ENCODE measurements around the gene CHRNB2. TPM values are rescaled to one million over a fixed set of nuclear protein-coding genes. Genes with fewer than 3 reads are reported as not detected.

CHRNB2 gene
- total and polyA plus RNA-seq, 9 of the 15 experiments (the other 6 are each of a cell fraction or from before 2014, with no cell fraction given): 0.01 TPM; not detected in 8

- TF ChIP-seq ATF3 (IDR thresholded peaks at IDR 0.05): peak; percentile 77
- no peak; the same call in 1 of the 2 replicates for TF ChIP-seq ATF3 (CRISPR knock-in tag; conservative IDR thresholded peaks at IDR 0.05)
- TF ChIP-seq EZH2 (IDR thresholded peaks at IDR 0.05; ENCODE audit: borderline replicate concordance, low read depth, low read length): no peak
- TF ChIP-seq, protein P1, sequence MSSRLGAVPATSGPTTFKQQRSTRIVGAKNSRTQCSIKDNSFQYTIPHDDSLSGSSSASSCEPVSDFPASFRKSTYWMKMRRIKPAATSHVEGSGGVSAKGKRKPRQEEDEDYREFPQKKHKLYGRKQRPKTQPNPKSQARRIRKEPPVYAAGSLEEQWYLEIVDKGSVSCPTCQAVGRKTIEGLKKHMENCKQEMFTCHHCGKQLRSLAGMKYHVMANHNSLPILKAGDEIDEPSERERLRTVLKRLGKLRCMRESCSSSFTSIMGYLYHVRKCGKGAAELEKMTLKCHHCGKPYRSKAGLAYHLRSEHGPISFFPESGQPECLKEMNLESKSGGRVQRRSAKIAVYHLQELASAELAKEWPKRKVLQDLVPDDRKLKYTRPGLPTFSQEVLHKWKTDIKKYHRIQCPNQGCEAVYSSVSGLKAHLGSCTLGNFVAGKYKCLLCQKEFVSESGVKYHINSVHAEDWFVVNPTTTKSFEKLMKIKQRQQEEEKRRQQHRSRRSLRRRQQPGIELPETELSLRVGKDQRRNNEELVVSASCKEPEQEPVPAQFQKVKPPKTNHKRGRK (tag; IDR thresholded peaks at IDR 0.05): no peak
- peak; percentile 22; the same call in 1 of the 2 replicates for TF ChIP-seq PML (IDR thresholded peaks at IDR 0.05; ENCODE audit: low read length)
- TF ChIP-seq, protein P2, sequence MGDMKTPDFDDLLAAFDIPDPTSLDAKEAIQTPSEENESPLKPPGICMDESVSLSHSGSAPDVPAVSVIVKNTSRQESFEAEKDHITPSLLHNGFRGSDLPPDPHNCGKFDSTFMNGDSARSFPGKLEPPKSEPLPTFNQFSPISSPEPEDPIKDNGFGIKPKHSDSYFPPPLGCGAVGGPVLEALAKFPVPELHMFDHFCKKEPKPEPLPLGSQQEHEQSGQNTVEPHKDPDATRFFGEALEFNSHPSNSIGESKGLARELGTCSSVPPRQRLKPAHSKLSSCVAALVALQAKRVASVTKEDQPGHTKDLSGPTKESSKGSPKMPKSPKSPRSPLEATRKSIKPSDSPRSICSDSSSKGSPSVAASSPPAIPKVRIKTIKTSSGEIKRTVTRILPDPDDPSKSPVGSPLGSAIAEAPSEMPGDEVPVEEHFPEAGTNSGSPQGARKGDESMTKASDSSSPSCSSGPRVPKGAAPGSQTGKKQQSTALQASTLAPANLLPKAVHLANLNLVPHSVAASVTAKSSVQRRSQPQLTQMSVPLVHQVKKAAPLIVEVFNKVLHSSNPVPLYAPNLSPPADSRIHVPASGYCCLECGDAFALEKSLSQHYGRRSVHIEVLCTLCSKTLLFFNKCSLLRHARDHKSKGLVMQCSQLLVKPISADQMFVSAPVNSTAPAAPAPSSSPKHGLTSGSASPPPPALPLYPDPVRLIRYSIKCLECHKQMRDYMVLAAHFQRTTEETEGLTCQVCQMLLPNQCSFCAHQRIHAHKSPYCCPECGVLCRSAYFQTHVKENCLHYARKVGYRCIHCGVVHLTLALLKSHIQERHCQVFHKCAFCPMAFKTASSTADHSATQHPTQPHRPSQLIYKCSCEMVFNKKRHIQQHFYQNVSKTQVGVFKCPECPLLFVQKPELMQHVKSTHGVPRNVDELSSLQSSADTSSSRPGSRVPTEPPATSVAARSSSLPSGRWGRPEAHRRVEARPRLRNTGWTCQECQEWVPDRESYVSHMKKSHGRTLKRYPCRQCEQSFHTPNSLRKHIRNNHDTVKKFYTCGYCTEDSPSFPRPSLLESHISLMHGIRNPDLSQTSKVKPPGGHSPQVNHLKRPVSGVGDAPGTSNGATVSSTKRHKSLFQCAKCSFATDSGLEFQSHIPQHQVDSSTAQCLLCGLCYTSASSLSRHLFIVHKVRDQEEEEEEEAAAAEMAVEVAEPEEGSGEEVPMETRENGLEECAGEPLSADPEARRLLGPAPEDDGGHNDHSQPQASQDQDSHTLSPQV (IDR thresholded peaks at IDR 0.05): no peak
- TF ChIP-seq ZNF41 (CRISPR knock-in tag; conservative IDR thresholded peaks at IDR 0.05): no peak
- TF ChIP-seq CBX5 (IDR thresholded peaks at IDR 0.05; ENCODE audit: borderline replicate concordance, low read depth): 0 out of 2 replicates have a peak, but pooled peaks have one; percentile 73
- peak; percentile 80 for TF ChIP-seq RNF2 (IDR thresholded peaks at IDR 0.05)
- TF ChIP-seq HOMEZ (CRISPR knock-in tag; IDR thresholded peaks at IDR 0.05): no peak
- TF ChIP-seq NELFE (IDR thresholded peaks at IDR 0.05; ENCODE audit: insufficient read depth, insufficient read length): no peak
- no peak for TF ChIP-seq NR1H2 (CRISPR knock-in tag; IDR thresholded peaks at IDR 0.05)
- peak; percentile 75; the same call in 1 of the 2 replicates for TF ChIP-seq PHB (CRISPR knock-in tag; IDR thresholded peaks at IDR 0.05)
- TF ChIP-seq HDAC8 (tag; IDR thresholded peaks at IDR 0.05): no peak
- peak; percentile 97 for TF ChIP-seq POLR2G (IDR thresholded peaks at IDR 0.05; ENCODE audit: low read depth, low read length)
- TF ChIP-seq KLF10 (CRISPR knock-in tag; IDR thresholded peaks at IDR 0.05): no peak
- peak in 1 of 2 experiments; percentile 64; a peak in 1 of 4 replicates for TF ChIP-seq ARNT (IDR thresholded peaks at IDR 0.05)
Observed at GRCh38 chr1:154627257-154628120, 59.9 kb downstream of the CHRNB2 start (continued).
